ENCODE results near the gene CUX1.

GRCh38 chr7:101970801-101971200 lies 153.4 kb downstream of the CUX1 start:
- TF ChIP-seq CTCF (IDR thresholded peaks at IDR 0.05; ENCODE audit: insufficient read depth, low read length) (no peak), POLR2AphosphoS5 (IDR thresholded peaks at IDR 0.05; ENCODE audit: low read depth) (no peak), REST (IDR thresholded peaks at IDR 0.05; ENCODE audit: insufficient replicate concordance, low read depth) (no peak), GABPA (IDR thresholded peaks at IDR 0.05; ENCODE audit: low read depth) (no peak), SPI1 (IDR thresholded peaks at IDR 0.05; ENCODE audit: borderline replicate concordance, low read depth) (no peak)

Measured in HL-60 (cell line).